ENCODE data around the gene C2orf68. TPM values are rescaled to one million over a fixed set of nuclear protein-coding genes. Genes with fewer than 3 reads are reported as not detected.
A peak's percentile ranks its signal among the peaks of the same experiment; 100 is the strongest.

Gene C2orf68
- total and polyA plus RNA-seq, 2 of the 13 experiments (the other 11 are each of a cell fraction or from before 2014, with no cell fraction given) = 47.1 to 77.4 TPM

GRCh38 chr2:85583667-85584353 lies 28.1 kb downstream of the C2orf68 start (continued):
- TF ChIP-seq ZNF432 (CRISPR knock-in tag; IDR thresholded peaks at IDR 0.05; ENCODE audit: borderline replicate concordance) = no peak
- peak; percentile 15; the same call in 1 of the 2 replicates for TF ChIP-seq ZSCAN9 (CRISPR knock-in tag; IDR thresholded peaks at IDR 0.05; ENCODE audit: borderline replicate concordance)
- no peak for TF ChIP-seq ZNF503 (CRISPR knock-in tag; IDR thresholded peaks at IDR 0.05)
- TF ChIP-seq ARID4A (CRISPR knock-in tag; IDR thresholded peaks at IDR 0.05; ENCODE audit: borderline replicate concordance) = no peak
- no peak for TF ChIP-seq RNF219 (CRISPR knock-in tag; IDR thresholded peaks at IDR 0.05)
- no peak for TF ChIP-seq ZNF253 (CRISPR knock-in tag; IDR thresholded peaks at IDR 0.05; ENCODE audit: borderline replicate concordance)
- peak; percentile 91; the same call in 1 of the 2 replicates for TF ChIP-seq ZNF234 (CRISPR knock-in tag; conservative IDR thresholded peaks at IDR 0.05)
- TF ChIP-seq ZNF24 (IDR thresholded peaks at IDR 0.05) = peak; percentile 78
- peak; percentile 16; the same call in 1 of the 2 replicates for TF ChIP-seq ZNF572 (CRISPR knock-in tag; IDR thresholded peaks at IDR 0.05)
- no peak for TF ChIP-seq AHDC1 (CRISPR knock-in tag; IDR thresholded peaks at IDR 0.05; ENCODE audit: borderline replicate concordance)
- TF ChIP-seq ZNF740 (CRISPR knock-in tag; IDR thresholded peaks at IDR 0.05) = 0 out of 2 replicates have a peak, but pooled peaks have one; percentile 41
- TF ChIP-seq ZNF709 (CRISPR knock-in tag; IDR thresholded peaks at IDR 0.05) = no peak
